WTC11 (cell line): Measurements from ENCODE around the gene NLRP4.
"Not testable (repeated sequence)": the region's sequence is repeated elsewhere in the genome, so short reads cannot be mapped to it uniquely, and the experiment has no call there.

Experiments
- ELF4 ChIP-seq: sonication (generic); formaldehyde crosslinking; IDR thresholded peaks from 2 replicates; pipeline ENCODE4 v1.8.1; 2022; ENCODE audit warnings: low read depth, mild to moderate bottlenecking, moderate library complexity, missing genetic modification reagents
- GABPB1 ChIP-seq: sonication (generic); formaldehyde crosslinking; IDR thresholded peaks from 2 replicates; pipeline ENCODE4 v1.8.1; 2023; ENCODE audit warnings: mild to moderate bottlenecking, missing genetic modification reagents
- PREB ChIP-seq: sonication (generic); formaldehyde crosslinking; IDR thresholded peaks from 2 replicates; pipeline ENCODE4 v1.8.1; 2022; ENCODE audit warnings: mild to moderate bottlenecking, missing genetic modification reagents, moderate library complexity, borderline replicate concordance
- TF ChIP-seq, protein P1 (sequence below): fragments of 200-600 bp; IDR thresholded peaks from 2 replicates; pipeline ENCODE4 v1.8.0; 2022; ENCODE audit warnings: antibody characterized with exemption
- TF ChIP-seq, protein P2 (sequence below): sonication (generic); formaldehyde crosslinking; IDR thresholded peaks from 2 replicates; pipeline ENCODE4 v1.8.1; 2022; ENCODE audit warnings: mild to moderate bottlenecking, moderate library complexity, missing genetic modification reagents
- TF ChIP-seq, protein P3 (sequence below): sonication (generic); formaldehyde crosslinking; IDR thresholded peaks from 2 replicates; pipeline ENCODE4 v1.8.0; 2023; ENCODE audit warnings: missing genetic modification reagents, mild to moderate bottlenecking, borderline replicate concordance

GRCh38 chr19:55929258-55929657 is 92.9 kb downstream of the NLRP4 start:
- not testable (repeated sequence) for TF ChIP-seq GABPB1; PREB (CRISPR knock-in tag); ELF4 (CRISPR knock-in tag)
- TF ChIP-seq, protein P1, sequence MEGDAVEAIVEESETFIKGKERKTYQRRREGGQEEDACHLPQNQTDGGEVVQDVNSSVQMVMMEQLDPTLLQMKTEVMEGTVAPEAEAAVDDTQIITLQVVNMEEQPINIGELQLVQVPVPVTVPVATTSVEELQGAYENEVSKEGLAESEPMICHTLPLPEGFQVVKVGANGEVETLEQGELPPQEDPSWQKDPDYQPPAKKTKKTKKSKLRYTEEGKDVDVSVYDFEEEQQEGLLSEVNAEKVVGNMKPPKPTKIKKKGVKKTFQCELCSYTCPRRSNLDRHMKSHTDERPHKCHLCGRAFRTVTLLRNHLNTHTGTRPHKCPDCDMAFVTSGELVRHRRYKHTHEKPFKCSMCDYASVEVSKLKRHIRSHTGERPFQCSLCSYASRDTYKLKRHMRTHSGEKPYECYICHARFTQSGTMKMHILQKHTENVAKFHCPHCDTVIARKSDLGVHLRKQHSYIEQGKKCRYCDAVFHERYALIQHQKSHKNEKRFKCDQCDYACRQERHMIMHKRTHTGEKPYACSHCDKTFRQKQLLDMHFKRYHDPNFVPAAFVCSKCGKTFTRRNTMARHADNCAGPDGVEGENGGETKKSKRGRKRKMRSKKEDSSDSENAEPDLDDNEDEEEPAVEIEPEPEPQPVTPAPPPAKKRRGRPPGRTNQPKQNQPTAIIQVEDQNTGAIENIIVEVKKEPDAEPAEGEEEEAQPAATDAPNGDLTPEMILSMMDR = not testable (repeated sequence)
- TF ChIP-seq, protein P2, sequence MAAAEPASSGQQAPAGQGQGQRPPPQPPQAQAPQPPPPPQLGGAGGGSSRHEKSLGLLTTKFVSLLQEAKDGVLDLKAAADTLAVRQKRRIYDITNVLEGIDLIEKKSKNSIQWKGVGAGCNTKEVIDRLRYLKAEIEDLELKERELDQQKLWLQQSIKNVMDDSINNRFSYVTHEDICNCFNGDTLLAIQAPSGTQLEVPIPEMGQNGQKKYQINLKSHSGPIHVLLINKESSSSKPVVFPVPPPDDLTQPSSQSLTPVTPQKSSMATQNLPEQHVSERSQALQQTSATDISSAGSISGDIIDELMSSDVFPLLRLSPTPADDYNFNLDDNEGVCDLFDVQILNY (CRISPR knock-in tag) = not testable (repeated sequence)
- TF ChIP-seq, protein P3, sequence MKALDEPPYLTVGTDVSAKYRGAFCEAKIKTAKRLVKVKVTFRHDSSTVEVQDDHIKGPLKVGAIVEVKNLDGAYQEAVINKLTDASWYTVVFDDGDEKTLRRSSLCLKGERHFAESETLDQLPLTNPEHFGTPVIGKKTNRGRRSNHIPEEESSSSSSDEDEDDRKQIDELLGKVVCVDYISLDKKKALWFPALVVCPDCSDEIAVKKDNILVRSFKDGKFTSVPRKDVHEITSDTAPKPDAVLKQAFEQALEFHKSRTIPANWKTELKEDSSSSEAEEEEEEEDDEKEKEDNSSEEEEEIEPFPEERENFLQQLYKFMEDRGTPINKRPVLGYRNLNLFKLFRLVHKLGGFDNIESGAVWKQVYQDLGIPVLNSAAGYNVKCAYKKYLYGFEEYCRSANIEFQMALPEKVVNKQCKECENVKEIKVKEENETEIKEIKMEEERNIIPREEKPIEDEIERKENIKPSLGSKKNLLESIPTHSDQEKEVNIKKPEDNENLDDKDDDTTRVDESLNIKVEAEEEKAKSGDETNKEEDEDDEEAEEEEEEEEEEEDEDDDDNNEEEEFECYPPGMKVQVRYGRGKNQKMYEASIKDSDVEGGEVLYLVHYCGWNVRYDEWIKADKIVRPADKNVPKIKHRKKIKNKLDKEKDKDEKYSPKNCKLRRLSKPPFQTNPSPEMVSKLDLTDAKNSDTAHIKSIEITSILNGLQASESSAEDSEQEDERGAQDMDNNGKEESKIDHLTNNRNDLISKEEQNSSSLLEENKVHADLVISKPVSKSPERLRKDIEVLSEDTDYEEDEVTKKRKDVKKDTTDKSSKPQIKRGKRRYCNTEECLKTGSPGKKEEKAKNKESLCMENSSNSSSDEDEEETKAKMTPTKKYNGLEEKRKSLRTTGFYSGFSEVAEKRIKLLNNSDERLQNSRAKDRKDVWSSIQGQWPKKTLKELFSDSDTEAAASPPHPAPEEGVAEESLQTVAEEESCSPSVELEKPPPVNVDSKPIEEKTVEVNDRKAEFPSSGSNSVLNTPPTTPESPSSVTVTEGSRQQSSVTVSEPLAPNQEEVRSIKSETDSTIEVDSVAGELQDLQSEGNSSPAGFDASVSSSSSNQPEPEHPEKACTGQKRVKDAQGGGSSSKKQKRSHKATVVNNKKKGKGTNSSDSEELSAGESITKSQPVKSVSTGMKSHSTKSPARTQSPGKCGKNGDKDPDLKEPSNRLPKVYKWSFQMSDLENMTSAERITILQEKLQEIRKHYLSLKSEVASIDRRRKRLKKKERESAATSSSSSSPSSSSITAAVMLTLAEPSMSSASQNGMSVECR = not testable (repeated sequence)
